CD14-positive monocyte (primary cell): ENCODE results near the gene OR51G1. TPM values are rescaled to one million over a fixed set of nuclear protein-coding genes. Genes with fewer than 3 reads are reported as not detected.

Experiments
- DNase-seq, 3 donors: peaks; one replicate each; pipeline ENCODE4 v3.0.0-alpha.2; 2011 to 2022
- H2AFZ ChIP-seq: 2 replicates; pipeline ENCODE4 v1.6.0; 2012; ENCODE audit warnings: mild to moderate bottlenecking, low read depth, low read length, inconsistent platforms; ENCODE audit not compliant: insufficient read depth, poor library complexity, severe bottlenecking
- H3K27ac ChIP-seq, 2 donors: 1 replicate in 1 of 2; 2 replicates in 1 of 2; pipeline ENCODE4 v1.5.1; 2012 to 2013; ENCODE audit warnings: low read length in 2 of 2, control low read depth in 1 of 2, inconsistent platforms in 1 of 2, low read depth in 1 of 2, mild to moderate bottlenecking in 1 of 2
- H3K27me3 ChIP-seq, 2 donors: one replicate each; pipeline versions ENCODE4 v1.6.0 to v1.6.1; 2011 to 2013; ENCODE audit warnings: low read length in 2 of 2; ENCODE audit not compliant: control insufficient read depth in 2 of 2, insufficient read depth in 2 of 2
- H3K36me3 ChIP-seq, 2 donors: replicated peaks in 1 of 2; 1 replicate in 1 of 2; 2 replicates in 1 of 2; pipeline versions ENCODE4 v1.5.1 to v1.6.1; 2012 to 2013; ENCODE audit warnings: low read length in 2 of 2, control low read depth in 1 of 2, inconsistent platforms in 1 of 2, mild to moderate bottlenecking in 1 of 2; ENCODE audit not compliant: insufficient read depth in 2 of 2, control insufficient read depth in 1 of 2
- H3K4me1 ChIP-seq, 2 donors: 1 replicate in 1 of 2; 2 replicates in 1 of 2; pipeline versions ENCODE4 v1.5.1 to v1.6.1; 2012 to 2013; ENCODE audit warnings: low read length in 2 of 2, control low read depth in 1 of 2, inconsistent platforms in 1 of 2, mild to moderate bottlenecking in 1 of 2, moderate library complexity in 1 of 2; ENCODE audit not compliant: insufficient read depth in 2 of 2, control insufficient read depth in 1 of 2
- H3K4me2 ChIP-seq: replicated peaks from 2 replicates; pipeline ENCODE3; 2012; ENCODE audit warnings: low read length, moderate library complexity, mild to moderate bottlenecking; ENCODE audit not compliant: poor library complexity, severe bottlenecking; ENCODE audit errors: extremely low read depth
- H3K4me3 ChIP-seq, 3 experiments: fragments of 200-600 bp in 1 of 3; sonication (generic) in 1 of 3; replicated peaks in 1 of 3; 1 replicate in 2 of 3; 2 replicates in 1 of 3; pipeline ENCODE4 v1.5.1; 2011 to 2013; ENCODE audit warnings: low read length in 3 of 3, mild to moderate bottlenecking in 3 of 3, control low read depth in 2 of 3, low read depth in 2 of 3, inconsistent platforms in 1 of 3, moderate library complexity in 1 of 3
- H3K79me2 ChIP-seq: 2 replicates; pipeline ENCODE4 v1.6.0; 2012; ENCODE audit warnings: mild to moderate bottlenecking, control low read depth, inconsistent platforms, low read length, moderate library complexity; ENCODE audit not compliant: insufficient read depth
- H3K9ac ChIP-seq: 2 replicates; pipeline ENCODE4 v1.6.0; 2017; ENCODE audit warnings: low read length, mild to moderate bottlenecking; ENCODE audit not compliant: insufficient read depth, poor library complexity, severe bottlenecking
- H3K9me3 ChIP-seq, 2 donors: replicated peaks in 1 of 2; 1 replicate in 1 of 2; 2 replicates in 1 of 2; pipeline versions ENCODE4 v1.5.1 to v1.6.1; 2012 to 2013; ENCODE audit warnings: low read length in 2 of 2, control low read depth in 1 of 2; ENCODE audit not compliant: control insufficient read depth in 1 of 2, insufficient read depth in 1 of 2
- H4K20me1 ChIP-seq: 2 replicates; pipeline ENCODE4 v1.6.0; 2012; ENCODE audit warnings: mild to moderate bottlenecking, low read length, control low read depth, moderate library complexity; ENCODE audit not compliant: insufficient read depth
- H3K27ac Mint-ChIP-seq, 7 donors: one replicate each; pipeline ENCODE4 v1.8.0; 2020; ENCODE audit warnings: mild to moderate bottlenecking in 7 of 7, mixed read lengths in 7 of 7, moderate library complexity in 6 of 7, inconsistent platforms in 2 of 7
- H3K27me3 Mint-ChIP-seq, 3 donors: one replicate each; pipeline ENCODE4 v1.8.0; 2021 to 2022; ENCODE audit warnings: low read depth in 3 of 3, mild to moderate bottlenecking in 3 of 3, mixed read lengths in 3 of 3, moderate library complexity in 3 of 3, inconsistent platforms in 1 of 3
- H3K36me3 Mint-ChIP-seq, 2 donors: one replicate each; pipeline ENCODE4 v1.8.0; 2020; ENCODE audit warnings: mixed read lengths in 2 of 2, inconsistent platforms in 1 of 2, mild to moderate bottlenecking in 1 of 2
- H3K4me1 Mint-ChIP-seq: one replicate; pipeline ENCODE4 v1.8.0; 2020; ENCODE audit warnings: mild to moderate bottlenecking, mixed read lengths
- H3K4me3 Mint-ChIP-seq, 2 donors: one replicate each; pipeline ENCODE4 v1.8.0; 2020; ENCODE audit warnings: mild to moderate bottlenecking in 2 of 2, mixed read lengths in 2 of 2, moderate library complexity in 1 of 2
- H3K9me3 Mint-ChIP-seq, 7 donors: one replicate each; pipeline ENCODE4 v1.8.0; 2020 to 2022; ENCODE audit warnings: mixed read lengths in 7 of 7, mild to moderate bottlenecking in 6 of 7, moderate library complexity in 6 of 7, inconsistent platforms in 2 of 7
- CTCF ChIP-seq: fragments of 200-600 bp; IDR thresholded peaks from one replicate; pipeline ENCODE4 v1.8.0; 2022; ENCODE audit warnings: antibody characterized with exemption, mild to moderate bottlenecking
- WGBS: methylation state at CpG from one replicate; pipeline ENCODE4 v1.1.5; 2013; ENCODE audit warnings: missing lambda C conversion rate; ENCODE audit not compliant: insufficient coverage; 5-methylcytosine and 5-hydroxymethylcytosine counted together
- intact Hi-C, 2 donors: fragments of 100-400 bp; cut with micrococcal nuclease; formaldehyde crosslinking; loops; one replicate each; pipeline versions ENCODE4 v1.15.0 to v1.15.1; 2023
- polyA plus RNA-seq, 3 donors: library from polyadenylated mRNA; depleted of rRNA in 1 of 3; unstranded in 2 of 3; stranded (reverse) in 1 of 3; fragments of 300-500 nt in 2 of 3; fragments of >200 nt in 1 of 3; fragmentation: Illumina TruSeq in 2 of 3; gene quantifications; 1 replicate in 2 of 3; 2 replicates in 1 of 3; pipeline ENCODE4 v1.2.3, GENCODE V29; 2012 to 2021

Gene OR51G1
- polyA plus RNA-seq, 3 donors: not detected

- no peaks in the 10 kb centered on the region for H3K36me3 Mint-ChIP-seq
- WGBS: no CpG with 5 or more reads among the region's 3 CpGs
- H3K9me3 ChIP-seq: no peaks in the 10 kb centered on the region
- H3K9ac ChIP-seq: no peak overlapping the region
- H3K27me3 ChIP-seq: no peaks in the 10 kb centered on the region
- H3K36me3 ChIP-seq: no peaks in the 10 kb centered on the region
- intact Hi-C loops: no loop called here
- no peaks in the 10 kb centered on the region for H3K4me1 ChIP-seq
- no peaks in the 10 kb centered on the region for H3K4me1 Mint-ChIP-seq
- no peak overlapping the region for H3K4me3 ChIP-seq
- H2AFZ ChIP-seq: no peak overlapping the region
- H3K27me3 Mint-ChIP-seq: no peaks in the 10 kb centered on the region
- no peak for TF ChIP-seq CTCF
- no peak overlapping the region for H3K4me2 ChIP-seq
- no peaks in the 10 kb centered on the region for H3K79me2 ChIP-seq
- H3K4me3 Mint-ChIP-seq: no peak overlapping the region
- no peaks in the 10 kb centered on the region for H4K20me1 ChIP-seq
- H3K27ac Mint-ChIP-seq: no peak overlapping the region
- no peak for DNase-seq
- no peak overlapping the region for H3K27ac ChIP-seq
- H3K9me3 Mint-ChIP-seq: peaks cover 0 to 2% (median 0%) of the 10 kb centered on the region in 7 donors
Observed at GRCh38 chr11:4886186-4886585, 38.0 kb downstream of the OR51G1 start.

- no peak for TF ChIP-seq CTCF
- peaks cover 0 to 3% (median 0%) of the 10 kb centered on the region in 3 donors for H3K27me3 Mint-ChIP-seq
Observed at GRCh38 chr11:4884361-4884760, 39.8 kb downstream of the OR51G1 start.

More at GRCh38 chr11:4884361-4884760, 39.8 kb downstream of the OR51G1 start:
- no CpG with 5 or more reads among the region's 3 CpGs for WGBS
- no peaks in the 10 kb centered on the region for H4K20me1 ChIP-seq
- H3K36me3 Mint-ChIP-seq: no peaks in the 10 kb centered on the region
- H3K36me3 ChIP-seq: no peaks in the 10 kb centered on the region
- H3K4me2 ChIP-seq: no peak overlapping the region
- no peaks in the 10 kb centered on the region for H3K79me2 ChIP-seq
- no peaks in the 10 kb centered on the region for H3K27me3 ChIP-seq
- H3K4me1 Mint-ChIP-seq: no peaks in the 10 kb centered on the region
- H3K27ac Mint-ChIP-seq: no peak overlapping the region
- no peak for DNase-seq
- H3K4me3 Mint-ChIP-seq: no peak overlapping the region
- peaks cover 0 to 2% (median 0%) of the 10 kb centered on the region in 7 donors for H3K9me3 Mint-ChIP-seq
- no peak overlapping the region for H3K9ac ChIP-seq
- no peak overlapping the region for H3K27ac ChIP-seq
- intact Hi-C loops: no loop called here
- no peak overlapping the region for H3K4me3 ChIP-seq
- H3K9me3 ChIP-seq: no peaks in the 10 kb centered on the region
- no peaks in the 10 kb centered on the region for H3K4me1 ChIP-seq
- H2AFZ ChIP-seq: no peak overlapping the region
